ENCODE measurements around the gene CDYL2.

- TF ChIP-seq CTCF (IDR thresholded peaks at IDR 0.05) (no peak), EP300 (IDR thresholded peaks at IDR 0.05; ENCODE audit: low read depth) (no peak), POLR2AphosphoS5 (IDR thresholded peaks at IDR 0.05) (no peak)
Measured at GRCh38 chr16:80720804-80721371, 83.5 kb downstream of the CDYL2 start.
